ENCODE data around the gene IRF1.

DNA sequence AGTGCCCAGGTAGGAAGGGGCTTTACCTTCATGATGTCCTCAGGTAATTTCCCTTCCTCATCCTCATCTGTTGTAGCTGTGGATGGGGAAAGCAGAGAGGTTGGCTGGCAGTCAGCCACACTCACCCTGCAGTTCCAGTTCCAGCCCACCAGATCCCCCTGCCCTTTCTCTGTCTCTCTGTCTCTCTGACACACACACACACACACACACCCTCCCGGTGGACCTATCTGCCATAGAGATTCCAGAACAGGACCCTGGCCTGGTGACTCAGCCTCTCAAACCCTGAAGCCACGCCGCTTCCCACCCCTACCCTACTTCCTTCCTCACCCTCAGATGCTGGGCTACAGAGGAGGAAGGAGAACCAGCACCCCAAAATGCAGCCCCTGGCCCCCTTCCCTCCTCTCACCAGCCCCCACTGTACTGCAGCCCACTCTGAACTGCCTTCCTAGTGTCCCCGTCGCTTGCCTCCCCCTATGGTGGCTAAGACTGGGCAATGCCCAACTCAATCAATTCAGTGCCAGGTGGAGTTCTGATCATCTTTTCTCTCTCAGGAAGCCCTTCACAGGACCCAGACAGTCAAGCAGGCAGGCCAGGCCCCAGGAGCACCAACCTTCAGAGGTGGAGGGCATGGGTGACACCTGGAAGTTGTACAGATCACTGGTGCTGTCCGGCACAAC, 4.8 kb downstream of the IRF1 start:
- TF ChIP-seq, protein P1, sequence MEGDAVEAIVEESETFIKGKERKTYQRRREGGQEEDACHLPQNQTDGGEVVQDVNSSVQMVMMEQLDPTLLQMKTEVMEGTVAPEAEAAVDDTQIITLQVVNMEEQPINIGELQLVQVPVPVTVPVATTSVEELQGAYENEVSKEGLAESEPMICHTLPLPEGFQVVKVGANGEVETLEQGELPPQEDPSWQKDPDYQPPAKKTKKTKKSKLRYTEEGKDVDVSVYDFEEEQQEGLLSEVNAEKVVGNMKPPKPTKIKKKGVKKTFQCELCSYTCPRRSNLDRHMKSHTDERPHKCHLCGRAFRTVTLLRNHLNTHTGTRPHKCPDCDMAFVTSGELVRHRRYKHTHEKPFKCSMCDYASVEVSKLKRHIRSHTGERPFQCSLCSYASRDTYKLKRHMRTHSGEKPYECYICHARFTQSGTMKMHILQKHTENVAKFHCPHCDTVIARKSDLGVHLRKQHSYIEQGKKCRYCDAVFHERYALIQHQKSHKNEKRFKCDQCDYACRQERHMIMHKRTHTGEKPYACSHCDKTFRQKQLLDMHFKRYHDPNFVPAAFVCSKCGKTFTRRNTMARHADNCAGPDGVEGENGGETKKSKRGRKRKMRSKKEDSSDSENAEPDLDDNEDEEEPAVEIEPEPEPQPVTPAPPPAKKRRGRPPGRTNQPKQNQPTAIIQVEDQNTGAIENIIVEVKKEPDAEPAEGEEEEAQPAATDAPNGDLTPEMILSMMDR (IDR thresholded peaks at IDR 0.05 in 4 of 5, conservative IDR thresholded peaks at IDR 0.05 in 1 of 5), result no peak
- TF ChIP-seq POLR2A (IDR thresholded peaks at IDR 0.05), result no peak

Measured in gastrocnemius medialis (tissue), 4 donors.